GM06990 (cell line): ENCODE measurements around the gene CCDC178.

Experiments used
- DNase-seq: peaks from one replicate; pipeline ENCODE4 v3.0.0-alpha.2; 2011; ENCODE audit not compliant: insufficient read length; ENCODE audit errors: extremely low read depth
- H3K27me3 ChIP-seq: replicated peaks from 2 replicates; pipeline ENCODE4 v1.6.0; 2011; ENCODE audit warnings: low read length; ENCODE audit not compliant: control insufficient read depth, insufficient read depth
- H3K36me3 ChIP-seq: 2 replicates; pipeline ENCODE4 v1.5.1; 2011; ENCODE audit warnings: low read length; ENCODE audit not compliant: control insufficient read depth, insufficient read depth
- H3K4me3 ChIP-seq: replicated peaks from 2 replicates; pipeline ENCODE4 v1.5.1; 2011; ENCODE audit warnings: low read depth, mild to moderate bottlenecking, control low read depth, low read length
- CTCF ChIP-seq: IDR thresholded peaks from 2 replicates; pipeline ENCODE4 v1.5.1; 2011; ENCODE audit warnings: low read length, control low read depth, mild to moderate bottlenecking, inconsistent platforms; ENCODE audit not compliant: insufficient read depth, poor library complexity, severe bottlenecking

Gene CCDC178

GRCh38 chr18:32908424-32908805, 532.1 kb downstream of the CCDC178 start:
- H3K4me3 ChIP-seq: no peak overlapping the region
- H3K27me3 ChIP-seq: no peaks in the 10 kb centered on the region
- no peak for TF ChIP-seq CTCF
- no peaks in the 10 kb centered on the region for H3K36me3 ChIP-seq
- no peak for DNase-seq

DNA sequence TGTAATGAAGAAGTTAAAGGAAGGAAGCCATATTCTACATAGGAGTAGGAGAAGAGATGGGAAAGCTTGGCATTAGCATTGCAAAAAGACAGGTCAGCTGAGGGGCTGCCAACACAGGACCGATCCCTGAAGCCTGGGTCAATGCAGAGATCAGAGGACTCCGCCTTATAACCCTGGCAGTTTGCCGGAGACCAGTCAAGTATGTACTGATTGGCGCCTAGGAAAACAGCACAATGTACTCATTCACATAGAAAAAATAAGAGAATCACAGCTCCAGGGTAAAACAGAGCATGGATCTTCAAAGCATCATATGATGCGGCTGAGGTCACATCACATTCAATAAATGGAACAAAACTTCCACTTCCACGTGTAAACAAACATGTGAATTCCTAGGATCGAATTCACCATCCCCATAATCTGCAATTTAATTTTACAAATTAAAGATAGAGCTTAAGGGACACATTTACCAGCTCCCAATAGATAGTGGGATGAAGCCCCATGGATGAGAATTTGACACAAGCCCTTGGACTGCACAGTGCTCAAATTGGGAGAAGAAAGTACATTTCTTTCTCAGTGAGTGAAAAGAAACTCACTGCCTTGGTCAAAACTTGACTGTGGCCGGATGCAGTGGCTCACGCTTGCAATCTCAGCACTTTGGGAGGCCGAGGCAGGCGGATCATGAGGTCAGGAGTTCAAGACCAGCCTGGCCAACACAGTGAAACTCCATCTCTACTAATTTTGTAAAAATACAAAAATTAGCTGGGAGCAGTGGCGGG, 532.7 kb downstream of the CCDC178 start:
- no peak for TF ChIP-seq CTCF
- Histone ChIP-seq H3K36me3 (no peaks in the 10 kb centered on the region), H3K4me3 (no peak overlapping the region), H3K27me3 (no peaks in the 10 kb centered on the region)
- no peak for DNase-seq

GRCh38 chr18:32907311-32907585, 533.3 kb downstream of the CCDC178 start:
- DNase-seq: no peak

DNA sequence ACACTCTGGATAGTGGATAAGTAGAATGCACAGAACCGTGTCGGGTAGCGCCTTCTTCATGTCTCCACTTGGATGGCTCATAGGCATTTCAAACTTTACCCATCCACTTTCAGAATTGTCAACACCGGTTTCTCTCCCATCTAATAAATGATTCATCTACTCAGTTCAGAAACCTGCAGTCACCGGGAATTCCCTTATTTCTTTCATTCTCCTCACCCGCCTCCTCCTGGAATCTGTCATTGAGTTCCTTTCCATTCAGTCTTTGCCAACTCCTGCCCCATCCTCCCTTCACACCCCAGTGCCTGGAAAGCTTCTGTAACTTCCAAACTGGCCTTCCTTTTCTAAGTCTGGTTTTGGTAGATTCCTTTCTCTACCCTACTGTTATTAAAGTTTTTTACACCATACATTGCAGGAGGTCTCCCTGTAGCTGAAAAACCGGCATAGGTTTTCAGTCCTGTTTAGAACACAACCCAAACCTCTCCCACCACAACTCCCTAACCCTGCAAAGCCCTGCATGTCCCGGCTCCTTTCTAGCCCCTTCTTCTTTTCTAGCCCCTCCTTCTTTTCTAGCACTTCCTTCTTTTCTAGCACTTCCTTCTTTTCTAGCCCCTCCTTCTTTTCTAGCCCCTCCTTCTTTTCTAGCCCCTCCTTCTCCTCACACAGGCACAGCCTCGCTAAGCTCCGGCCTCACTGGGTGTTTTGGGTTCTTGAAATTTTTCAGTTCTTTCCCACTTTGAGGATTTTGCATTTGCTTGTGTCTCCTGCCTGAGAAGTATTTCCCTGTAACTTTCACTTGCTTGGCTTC, 533.8 kb downstream of the CCDC178 start:
- DNase-seq: no peak
- Histone ChIP-seq H3K4me3 (no peak overlapping the region), H3K27me3 (no peaks in the 10 kb centered on the region), H3K36me3 (no peaks in the 10 kb centered on the region)
- no peak for TF ChIP-seq CTCF

More at GRCh38 chr18:32907311-32907585, 533.3 kb downstream of the CCDC178 start:
- Histone ChIP-seq H3K4me3 (no peak overlapping the region), H3K36me3 (no peaks in the 10 kb centered on the region), H3K27me3 (no peaks in the 10 kb centered on the region)
- no peak for TF ChIP-seq CTCF

DNA sequence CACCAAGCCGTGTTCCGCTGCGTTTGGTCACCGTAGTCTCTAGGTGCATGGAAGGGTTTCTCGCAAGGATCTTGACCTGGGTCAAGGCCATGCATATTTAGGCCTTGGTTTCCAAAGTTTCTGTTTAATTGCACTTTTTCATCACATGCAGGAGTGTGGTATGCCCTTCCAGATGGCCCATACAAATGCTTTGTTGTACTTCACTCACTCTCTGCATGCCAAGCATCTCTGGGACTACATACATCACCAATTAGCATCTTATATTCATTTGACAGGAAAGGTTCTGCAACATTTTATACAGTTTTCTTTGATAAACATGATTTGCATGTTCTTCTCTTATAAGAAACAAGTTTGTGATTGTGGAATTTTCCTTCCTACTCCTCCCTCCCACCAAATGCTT, 534.9 kb downstream of the CCDC178 start:
- Histone ChIP-seq H3K36me3 (no peaks in the 10 kb centered on the region), H3K4me3 (no peak overlapping the region), H3K27me3 (no peaks in the 10 kb centered on the region)
- TF ChIP-seq CTCF: no peak
- no peak for DNase-seq
